IPS-11a (cell line): Measurements from ENCODE around the gene ABLIM1.

Experiments
- H3K4me3 ChIP-seq: one replicate; pipeline ENCODE4 v1.5.1; 2013; ENCODE audit warnings: low read depth, low read length, control low read depth

The ABLIM1 gene

DNA sequence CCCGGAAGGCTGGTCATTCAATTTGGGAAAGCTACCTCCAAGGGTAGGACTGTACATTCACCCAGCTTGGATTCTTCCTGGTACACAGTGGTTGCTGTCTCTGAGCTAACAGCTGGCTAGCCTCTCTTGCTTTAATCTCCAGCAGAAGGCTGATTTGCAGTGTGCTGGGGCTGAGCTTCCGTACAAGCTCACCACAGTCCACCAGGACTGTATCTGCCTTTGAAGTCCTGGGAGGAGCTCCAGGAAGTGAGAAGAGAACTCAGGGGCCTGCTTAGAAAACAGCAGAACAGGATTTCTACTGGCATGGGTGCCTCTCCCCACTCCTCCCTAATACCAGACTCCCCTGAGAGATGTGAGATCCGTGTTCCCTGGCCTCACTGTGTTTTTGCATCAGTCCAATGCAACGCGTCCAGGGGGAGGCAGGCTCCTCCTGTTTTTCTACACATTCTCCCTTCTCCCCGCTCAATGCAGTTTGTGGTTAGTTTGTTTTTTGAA is 260.4 kb downstream of the ABLIM1 start:
- no peak overlapping the region for H3K4me3 ChIP-seq

DNA sequence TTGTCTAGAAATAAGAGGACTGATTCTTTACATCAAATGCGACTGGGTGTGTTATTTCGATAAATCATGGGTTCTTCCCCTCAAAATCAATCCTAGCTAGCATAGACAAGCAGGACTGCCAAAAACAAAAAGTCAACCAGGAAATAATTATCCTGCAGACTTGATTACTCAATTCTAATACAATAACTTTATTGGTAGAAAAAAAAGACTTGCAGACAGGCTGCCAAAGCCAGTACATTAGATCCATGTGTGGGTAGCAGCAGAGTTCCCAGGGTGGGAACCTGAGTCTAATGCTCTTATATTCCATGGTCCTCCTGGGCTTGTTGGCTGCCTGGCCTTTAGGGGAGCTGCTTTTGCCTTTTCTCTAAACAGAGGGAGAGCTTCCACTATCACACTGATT is 261.6 kb downstream of the ABLIM1 start:
- H3K4me3 ChIP-seq = no peak overlapping the region

DNA sequence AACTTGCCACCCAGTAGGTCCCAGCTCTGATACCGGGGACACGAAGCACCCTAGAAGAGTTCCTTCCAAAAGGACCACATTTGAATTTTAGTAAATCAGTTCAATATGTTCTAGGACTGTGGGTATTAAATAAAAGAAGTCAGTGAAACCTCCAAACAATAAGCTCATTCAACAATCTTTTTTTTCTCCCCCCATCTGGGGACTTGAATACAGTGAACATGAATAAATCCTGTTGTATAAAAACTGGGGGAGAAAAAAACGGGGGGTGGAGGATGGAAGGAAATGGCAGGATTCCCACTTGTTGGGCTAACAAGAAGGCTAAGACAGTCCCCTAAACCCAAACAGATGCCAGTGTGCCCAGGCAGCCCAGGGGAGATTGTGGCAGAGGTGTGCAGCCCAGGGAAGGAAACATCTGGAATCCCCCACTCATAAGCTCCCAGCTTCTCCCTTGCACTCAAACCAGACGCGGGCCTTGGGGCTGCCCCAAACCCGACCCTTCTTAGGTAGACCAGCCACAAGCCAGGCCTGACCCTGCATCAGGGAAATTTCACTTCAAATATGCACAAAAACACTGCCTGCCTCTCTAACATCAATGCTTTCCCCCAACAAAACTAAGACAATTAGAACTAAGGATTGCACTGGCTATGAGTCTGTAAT is 262.6 kb downstream of the ABLIM1 start:
- H3K4me3 ChIP-seq = no peak overlapping the region

DNA sequence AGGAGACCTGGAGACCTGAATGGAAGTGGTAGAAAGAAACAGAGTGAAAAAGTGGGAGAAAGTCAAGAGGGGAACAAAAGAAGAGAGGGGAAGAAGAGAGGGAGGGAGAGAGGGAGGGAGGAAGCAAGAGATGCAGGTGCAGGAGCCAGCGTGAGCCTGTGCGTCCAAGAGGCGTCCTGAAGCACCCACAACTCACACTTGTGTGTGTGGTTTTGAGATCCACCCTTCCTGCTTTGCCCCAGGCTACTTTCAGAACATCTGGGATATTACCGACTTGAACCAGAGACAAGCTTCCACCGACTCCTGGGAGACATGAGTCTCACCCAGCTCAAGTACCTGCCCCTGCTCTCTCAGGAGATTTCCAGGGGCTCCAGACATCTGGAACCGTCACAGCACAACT is 263.5 kb downstream of the ABLIM1 start:
- H3K4me3 ChIP-seq = no peak overlapping the region

DNA sequence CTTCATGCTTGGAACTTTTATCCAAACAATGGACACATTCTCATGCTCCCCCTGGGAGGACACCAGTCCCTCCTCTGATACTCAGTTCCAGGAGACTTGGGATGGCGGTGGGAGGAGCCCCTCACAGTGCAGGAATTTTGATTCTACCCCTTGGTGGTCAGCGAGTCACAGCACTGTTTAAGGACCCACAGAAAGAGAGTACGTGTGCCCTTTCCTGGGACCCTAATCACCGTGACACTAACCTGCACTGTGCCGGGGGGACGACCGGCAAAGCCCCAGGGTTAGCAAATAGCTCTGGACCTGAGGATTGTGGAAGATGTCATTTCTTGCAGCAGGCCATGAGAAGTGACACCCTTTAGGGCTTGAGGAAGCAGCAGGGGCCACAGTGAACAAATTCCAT is 264.2 kb downstream of the ABLIM1 start:
- no peak overlapping the region for H3K4me3 ChIP-seq

DNA sequence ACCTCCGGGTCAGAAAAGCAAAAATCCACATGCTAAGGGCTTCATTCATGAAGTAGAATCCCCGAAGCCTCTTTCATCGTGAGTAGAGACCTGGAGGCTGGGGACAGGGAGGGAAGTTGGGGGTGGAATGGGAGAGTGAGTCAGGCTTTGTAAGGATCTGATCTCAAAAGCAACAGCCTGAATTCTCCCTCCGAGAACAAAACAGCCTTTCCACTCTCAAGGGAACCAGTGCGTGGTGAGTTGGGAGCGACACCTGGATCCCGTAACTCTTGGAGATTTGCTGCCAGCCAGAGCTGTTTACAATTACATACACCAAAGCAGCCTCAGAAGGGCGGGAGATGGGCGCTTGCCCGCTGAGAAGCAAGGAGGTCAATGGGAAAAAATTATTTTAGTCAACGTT is 264.6 kb downstream of the ABLIM1 start:
- no peak overlapping the region for H3K4me3 ChIP-seq

DNA sequence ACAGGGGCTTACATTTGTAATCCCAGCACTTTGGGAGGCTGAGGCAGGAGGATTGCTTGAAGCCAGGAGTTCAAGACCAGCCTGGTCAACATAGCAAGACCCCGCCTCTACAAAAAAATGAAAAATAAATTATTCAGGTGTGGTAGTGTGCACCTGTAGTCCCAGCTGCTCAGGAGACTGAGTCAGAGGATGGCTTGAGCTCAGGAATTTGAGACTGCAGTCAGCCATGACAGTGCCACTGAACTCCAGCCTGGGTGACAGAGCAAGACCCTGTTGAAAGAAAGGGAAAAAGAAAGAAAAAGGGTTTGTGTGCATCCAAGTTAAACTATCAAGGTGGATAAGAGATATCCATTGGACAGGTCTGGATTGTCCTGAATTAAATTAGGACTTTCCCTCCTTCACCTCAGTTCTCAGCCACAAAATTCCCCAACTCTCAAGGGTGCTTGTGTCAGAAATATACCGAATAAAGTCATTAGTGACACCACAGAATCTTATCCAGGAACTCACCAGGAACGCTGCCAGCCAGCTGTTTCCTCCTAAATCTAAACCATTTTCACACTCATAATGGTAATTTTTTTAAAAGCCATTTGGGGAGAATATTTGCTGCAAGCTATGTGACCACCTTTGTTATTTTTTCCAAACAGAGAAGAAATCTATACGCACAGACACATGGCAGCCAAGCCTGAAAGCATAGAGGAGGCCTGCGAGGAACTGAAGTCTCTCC is 265.8 kb downstream of the ABLIM1 start:
- no peak overlapping the region for H3K4me3 ChIP-seq

DNA sequence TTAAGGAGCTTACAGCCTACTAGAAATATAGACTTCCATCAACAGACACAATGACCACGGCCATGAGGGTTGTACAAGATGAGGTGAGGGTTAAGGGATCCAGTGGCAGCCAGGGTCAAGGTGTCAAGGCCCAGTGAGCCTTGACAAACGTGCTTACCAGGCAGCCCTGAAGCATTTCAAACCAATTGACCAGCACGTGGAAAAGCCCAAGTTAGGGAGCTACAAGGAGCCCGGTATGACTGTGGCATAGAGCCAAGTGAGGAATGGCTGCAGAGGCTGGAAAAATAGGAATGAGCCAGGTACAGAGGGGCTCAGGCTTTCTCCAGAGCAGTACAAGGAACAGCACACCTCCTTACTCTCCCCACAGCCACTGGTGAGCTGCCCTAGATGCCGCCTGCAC is 266.5 kb downstream of the ABLIM1 start:
- H3K4me3 ChIP-seq = no peak overlapping the region

DNA sequence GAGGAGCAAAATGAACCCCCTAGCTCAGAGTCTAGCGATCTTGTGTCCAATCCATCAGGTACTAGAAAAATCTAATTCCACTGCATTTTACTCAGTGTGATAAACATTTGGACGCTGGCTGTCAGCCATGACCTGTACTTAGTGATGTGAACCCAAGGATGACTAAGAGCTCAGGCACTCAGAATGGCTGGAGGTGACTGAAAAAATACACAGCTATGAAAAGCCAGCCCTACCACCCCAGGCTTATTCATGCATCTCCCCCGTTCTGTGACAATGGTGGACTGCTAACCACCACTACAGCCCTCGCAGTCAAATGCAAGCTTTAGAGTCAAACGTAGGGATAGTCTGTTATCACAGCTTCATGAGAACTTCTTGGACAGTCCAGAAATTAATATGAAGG is 268.6 kb downstream of the ABLIM1 start:
- H3K4me3 ChIP-seq = no peak overlapping the region

DNA sequence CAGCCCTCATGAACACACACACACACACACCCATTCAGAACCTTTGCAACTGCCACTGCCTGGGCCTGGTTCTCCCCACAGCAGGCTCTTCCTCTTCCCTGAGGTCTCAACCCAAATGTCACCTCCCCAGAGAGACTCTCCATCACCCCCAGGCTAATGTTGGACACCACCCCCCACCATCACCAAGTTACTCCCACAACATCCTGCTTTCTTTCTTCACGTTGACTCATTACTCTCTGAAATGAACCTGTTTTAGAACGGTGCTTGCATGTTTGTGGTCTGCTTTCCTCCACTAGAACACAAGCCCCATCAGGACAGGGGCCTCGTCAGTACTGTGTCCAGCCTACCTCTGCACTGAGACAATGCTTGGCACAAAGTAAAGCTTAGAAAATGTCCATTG is 269.8 kb downstream of the ABLIM1 start:
- no peak overlapping the region for H3K4me3 ChIP-seq

DNA sequence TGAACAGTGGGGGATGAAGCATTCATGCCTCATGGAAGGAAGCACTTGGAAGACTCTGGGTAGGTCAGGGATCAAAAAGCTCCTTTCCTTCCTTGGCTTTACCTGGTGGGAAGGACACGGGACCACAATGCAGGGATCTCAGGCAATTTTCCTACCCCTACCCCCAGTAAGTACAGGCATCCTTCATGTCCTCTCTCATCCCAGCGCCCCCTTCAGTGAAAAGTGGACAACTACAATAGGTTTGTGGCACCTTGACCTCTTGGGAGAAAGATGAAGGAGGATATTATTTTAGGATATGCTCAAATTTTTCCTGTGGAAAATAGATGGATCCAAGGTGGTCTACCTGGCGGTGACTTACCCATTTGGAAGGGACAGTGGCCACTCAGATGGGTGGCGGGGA is 270.3 kb downstream of the ABLIM1 start:
- H3K4me3 ChIP-seq = no peak overlapping the region

DNA sequence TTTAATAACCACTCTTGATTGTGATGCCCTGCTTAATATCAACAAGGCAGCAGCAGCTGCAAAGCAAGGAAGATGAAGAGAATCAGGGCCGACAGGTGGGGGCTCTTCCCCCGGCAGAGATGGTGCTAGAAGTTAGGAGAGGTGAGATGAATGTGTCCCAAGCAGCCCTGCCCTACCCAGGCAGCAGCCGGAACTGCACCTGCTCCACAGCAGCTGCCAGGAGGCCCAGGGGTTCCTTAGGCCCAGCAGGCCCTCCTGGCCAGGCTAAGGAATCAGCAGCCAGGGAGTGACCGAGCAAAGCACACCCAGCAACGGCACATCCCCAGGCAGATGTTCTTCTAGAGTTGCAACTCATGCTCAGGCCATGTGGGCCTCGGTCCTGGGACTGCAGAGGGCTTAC is 271.6 kb downstream of the ABLIM1 start:
- H3K4me3 ChIP-seq = no peak overlapping the region

DNA sequence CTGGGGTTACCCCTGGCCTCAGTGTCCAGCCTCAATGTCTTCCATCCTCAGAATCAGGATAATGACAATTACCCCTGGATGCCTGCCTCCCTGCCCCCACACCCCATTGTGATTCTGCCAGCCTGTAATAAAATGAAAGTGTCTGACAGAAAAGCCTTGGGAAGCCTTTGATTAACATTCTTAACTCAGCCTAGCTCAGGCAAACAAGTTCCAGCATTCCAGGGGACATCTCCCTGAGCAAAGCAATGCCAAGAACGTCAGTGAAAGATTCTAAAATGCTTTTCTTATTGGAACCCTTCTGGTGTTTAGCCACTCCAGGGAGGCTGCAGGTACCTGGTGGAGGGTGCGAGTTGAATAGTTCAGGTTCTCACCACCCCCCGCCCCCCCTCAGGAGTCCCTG is 272.5 kb downstream of the ABLIM1 start:
- H3K4me3 ChIP-seq = no peak overlapping the region

DNA sequence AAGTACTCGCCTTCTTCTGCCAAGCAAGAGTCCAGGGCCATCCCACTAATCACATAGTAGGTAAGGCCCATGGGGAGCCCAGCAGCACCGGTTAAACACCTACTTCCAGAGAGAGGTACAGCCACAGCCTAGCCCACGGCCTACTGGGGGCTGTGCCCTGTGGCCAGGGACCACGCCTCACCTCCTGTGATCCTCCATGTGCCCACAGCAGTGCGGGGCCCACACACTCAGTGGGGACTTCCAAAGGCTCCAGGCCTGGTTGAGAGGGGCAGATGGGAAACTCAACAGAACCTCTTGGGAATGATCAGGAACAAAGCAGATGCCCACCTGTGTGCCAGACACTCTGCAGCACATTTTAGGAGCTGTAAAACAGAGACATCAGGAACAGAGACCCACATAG is 273.5 kb downstream of the ABLIM1 start:
- no peak overlapping the region for H3K4me3 ChIP-seq

DNA sequence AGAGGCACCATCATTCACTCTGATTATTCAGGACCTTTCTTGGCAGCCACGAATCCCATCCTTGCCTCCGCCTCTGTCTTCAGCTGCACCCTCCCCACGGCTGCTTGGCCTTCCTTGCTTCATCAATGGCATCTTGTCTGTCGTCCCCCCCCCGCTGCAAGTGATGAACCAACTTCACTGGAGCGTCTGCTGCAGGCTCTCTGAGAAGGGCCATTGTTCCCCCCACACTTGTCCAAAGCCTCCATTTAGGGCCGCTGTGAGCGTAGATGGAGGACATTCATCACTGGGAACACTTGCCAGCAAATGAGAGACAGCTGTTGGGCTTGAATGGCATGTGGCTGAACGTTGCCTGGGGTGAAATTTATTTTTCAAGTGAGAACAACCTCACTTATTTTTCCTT is 273.9 kb downstream of the ABLIM1 start:
- no peak overlapping the region for H3K4me3 ChIP-seq
